Activated CD8-positive, alpha-beta memory T cell treated with anti-CD3 and anti-CD28 coated beads for 24 hours (primary cell): ENCODE data around the gene FHIT.

Experiments
- DNase-seq: peaks from one replicate; pipeline ENCODE4 v3.0.0-alpha.2; 2020

FHIT gene

DNA sequence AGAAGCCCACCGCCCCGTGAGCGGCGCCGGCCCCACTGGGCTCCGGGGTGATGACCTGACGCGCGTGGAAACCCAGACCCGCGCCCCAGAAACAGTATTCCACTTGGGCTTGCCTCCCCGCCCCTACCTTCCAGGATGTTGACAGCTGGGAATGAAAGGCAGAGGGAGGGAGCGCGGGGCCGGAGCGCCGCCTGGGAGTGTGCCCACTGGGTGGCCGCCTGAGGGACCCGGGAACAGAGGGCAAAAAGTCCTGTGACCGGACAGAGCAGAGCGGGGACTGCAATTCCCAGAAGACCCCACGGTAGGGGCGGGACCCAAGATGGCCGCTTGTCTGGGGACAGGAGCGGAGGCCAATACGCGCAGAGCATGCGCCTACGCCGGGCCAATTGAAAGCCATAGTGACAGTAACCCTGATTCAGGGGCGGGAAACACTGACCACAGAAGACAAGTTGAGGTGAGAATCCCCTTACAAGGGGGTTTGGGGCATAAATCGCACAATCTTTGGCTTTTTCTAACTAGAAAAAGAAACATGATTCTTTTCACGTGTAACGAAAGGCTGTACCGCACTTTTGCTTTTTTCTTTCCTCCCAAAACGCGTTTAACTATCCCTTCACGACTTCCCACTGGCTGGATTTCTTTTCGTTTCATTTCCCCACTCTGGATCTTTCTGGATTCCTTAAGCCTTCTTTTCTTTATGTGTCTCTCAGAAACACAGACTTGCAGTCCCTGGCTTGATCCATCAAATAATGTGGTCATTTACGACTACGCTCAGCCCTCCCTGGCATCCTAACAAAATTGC is at the start of gene FHIT:
FHIT (minus strand) TSS at position 279 of the 799 bp plus-strand sequence.
- peak; percentile 91 for DNase-seq

DNA sequence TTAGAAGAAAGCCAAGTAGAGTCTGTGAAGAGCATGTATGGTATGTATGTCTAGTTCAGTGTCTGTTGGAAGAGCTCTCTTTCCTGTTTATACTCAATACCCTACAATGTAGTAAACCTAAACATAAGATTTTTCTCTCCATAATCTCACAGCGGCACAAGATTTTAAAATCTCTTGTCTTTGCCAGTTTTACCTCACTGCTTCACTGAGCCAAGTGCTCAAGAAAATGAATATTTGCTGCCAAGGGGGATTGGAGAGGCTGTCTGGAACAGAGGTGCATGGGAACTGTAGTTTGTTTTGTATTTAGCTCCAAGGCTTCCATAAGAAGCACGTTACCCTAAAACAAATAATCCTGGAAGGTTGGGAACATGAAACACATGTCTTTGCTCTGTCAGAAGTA is 49.5 kb upstream of the FHIT start:
- DNase-seq = no peak

DNA sequence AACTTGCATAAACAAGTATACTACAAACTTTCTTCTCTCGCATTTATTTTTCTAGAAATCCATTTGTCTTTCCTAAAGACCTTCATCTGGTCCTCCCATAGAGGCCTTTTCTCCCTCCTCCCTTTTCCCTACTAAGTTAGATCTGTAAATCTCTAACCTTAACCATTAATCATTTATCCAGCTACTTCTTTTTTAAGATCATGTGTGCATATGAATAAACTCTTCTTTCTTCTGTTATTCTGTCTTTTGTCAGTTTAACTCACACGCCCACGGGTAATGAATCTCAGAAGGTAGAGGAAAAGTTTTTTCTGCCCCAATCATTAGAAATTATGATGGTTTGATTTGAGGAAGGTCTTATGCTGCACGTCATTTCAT is 48.7 kb upstream of the FHIT start:
- no peak for DNase-seq

DNA sequence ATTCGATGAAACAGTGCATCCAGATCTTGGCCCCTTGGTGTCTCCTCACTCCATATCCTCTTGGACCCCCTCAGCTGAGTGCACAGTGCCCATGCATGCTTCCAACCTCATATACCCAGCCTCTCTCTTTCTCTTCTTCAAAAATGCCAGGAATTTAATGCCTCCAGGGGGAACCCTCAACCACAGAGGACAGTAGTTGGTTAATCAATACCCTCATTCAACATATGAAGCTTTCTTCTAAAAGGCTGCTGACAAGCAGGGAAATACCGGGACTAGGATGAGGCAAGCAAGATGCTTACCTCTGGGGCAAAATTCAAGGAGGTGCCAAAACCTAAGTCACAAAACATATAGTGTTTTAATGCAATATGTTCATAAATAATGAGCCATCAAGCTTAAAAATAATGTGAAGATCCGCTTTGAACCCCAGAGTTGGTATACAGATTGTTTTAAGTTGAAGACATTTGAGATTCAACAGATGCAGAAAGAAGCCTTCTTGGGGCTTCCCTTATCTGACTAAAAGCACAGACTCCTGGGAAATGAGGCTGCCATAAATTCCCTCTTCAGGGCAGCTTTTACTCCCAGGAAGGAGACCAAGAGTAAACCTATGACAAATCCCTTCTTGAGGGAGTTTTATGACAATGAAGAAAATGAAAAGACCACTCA is 48.2 kb upstream of the FHIT start:
- DNase-seq = no peak

DNA sequence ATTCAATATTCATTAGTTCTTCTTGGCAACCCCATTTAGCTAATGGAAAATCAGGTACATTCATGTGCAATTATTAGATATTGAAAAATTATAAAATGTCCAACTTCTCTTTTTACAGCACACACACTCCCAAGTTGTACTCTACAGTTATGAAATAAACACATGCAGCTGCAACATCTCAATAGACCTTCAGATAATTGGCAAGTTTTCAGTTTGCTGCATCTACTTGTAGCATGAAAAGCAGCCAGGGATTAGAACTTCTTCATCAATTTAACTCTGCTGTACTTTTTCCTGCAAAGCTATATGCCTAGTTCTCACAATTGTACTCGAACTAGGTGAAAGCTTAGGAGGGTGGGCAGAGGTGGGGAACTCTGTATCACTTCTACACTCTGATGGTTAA is 46.6 kb upstream of the FHIT start:
- DNase-seq = no peak

DNA sequence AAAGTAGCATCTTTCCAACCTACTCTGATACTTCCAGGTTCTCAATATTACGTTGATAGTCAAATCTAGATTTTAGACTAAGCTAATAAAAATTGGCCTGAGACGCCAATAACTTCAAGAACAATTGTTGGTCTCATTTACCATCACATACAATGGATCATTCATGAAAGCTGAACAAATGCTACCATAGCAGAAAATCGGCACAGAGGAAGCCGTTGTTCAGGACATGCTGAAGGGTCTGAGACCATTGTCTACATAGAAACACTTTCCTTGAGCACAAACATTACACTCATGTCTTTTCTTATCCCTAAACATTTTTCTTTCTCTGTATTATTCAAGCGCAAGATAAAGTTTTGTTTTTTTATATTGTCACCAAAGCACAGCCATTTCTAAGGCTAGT is 37.2 kb upstream of the FHIT start:
- no peak for DNase-seq

DNA sequence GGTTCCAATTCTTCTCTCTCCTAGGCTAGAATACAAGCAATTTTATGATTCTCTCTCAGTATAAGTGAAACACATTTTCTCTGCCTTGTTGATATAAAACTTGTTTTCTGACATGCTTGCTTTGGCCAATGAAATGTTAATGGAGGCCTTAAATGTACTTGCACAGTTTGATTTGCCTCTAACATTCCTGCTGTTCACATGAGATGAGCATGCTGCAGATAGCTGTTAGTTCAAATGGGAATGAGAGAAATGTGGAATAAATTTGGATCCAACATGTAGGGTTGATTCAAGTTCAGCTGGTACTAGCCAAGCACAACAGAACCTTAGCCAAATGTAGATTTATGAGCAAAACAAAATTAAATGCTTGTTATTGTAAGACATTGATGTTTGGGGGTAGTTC is 32.6 kb upstream of the FHIT start:
- no peak for DNase-seq

DNA sequence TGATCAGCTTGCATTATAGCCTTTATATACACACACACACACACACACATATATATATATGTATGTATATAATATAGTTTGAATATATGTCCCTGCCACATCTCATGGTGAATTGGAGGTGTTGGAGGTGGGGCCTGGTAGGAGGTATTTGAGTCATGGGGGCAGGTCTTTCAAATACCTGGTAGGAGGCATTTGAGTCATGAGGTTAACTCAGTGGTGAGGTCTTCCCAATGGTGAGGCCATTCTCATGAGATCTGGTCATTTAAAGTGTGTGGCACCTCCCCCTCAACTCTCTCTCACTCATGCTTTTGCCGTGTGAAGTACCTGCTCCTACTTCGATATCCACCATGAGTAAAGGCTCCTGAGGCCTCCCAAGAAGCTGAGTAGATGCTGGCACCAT is 27.5 kb upstream of the FHIT start:
- DNase-seq = no peak

DNA sequence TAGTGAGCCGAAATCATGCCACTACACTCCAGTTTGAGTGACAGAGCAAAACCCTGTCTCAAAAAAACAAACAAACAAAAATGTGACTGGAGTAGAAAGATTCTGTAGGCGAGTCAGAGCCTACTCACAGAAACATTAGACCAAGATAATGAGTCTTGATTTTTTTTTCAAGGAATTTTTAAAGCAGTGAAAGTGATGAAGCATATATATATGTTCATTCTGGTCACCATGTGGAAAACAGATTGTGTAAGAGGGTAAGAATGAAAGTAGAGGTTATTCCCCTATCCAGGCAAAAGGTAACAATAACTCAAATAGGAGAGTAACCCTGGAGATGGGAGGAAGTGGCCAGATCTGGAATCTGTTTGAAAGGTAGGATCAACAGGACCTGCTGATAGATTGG is 26.2 kb upstream of the FHIT start:
- no peak for DNase-seq

DNA sequence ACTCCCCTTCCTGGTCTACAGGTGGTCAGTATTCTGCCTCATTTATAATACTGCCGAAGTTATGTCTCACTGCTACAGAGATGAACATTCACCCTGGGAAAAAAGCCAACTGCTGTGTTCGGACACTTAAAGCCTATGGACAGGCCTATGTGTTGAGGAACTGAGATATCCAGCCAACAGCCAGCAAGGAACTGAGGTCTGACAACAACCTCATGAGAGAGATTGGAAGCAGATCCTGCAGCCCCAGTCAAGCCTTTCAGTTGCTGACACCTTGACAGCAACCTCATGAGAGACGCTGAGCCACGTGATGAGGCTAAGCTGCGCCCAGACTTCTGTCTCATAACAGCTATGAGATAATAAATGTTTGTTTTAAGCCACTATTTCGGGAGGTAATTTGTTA is 18.2 kb upstream of the FHIT start:
- no peak for DNase-seq

DNA sequence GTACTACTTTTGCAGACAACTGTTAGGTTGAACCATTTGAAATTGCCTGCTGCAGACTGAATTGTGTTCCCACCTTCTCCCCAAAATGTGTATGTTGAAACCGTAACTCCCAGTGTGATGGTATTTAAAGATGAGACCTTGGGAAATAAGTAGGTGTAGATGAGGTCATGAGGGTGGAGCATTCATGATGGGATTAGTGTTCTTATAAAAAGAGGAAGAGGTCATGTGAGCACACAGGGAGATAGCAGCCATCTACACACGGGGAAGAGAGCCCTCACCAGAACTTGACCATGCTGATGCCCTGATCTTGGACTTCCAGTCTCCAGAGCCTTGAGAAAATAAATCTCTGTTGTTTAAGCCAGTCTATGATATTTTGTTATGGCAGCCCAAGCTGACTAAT is 17.4 kb upstream of the FHIT start:
- no peak for DNase-seq

DNA sequence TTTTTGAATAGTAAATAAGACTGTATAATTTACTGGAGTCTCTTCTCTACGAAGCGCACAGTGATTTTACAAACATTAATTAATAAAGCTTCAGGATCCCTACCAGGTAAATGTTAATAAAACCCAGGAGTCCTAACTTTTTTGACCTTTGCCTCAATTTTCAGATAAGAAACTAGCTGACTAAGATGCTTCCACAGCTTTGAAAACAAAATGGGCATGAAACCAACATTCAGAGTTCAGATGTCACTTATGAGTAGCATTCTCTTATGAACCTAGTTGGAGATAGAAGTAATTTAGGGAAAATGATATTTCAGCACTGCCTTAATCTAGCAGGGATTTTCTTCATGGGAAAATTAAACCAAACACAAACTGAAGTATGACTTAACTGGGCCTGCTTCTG is 13.0 kb upstream of the FHIT start:
- no peak for DNase-seq

DNA sequence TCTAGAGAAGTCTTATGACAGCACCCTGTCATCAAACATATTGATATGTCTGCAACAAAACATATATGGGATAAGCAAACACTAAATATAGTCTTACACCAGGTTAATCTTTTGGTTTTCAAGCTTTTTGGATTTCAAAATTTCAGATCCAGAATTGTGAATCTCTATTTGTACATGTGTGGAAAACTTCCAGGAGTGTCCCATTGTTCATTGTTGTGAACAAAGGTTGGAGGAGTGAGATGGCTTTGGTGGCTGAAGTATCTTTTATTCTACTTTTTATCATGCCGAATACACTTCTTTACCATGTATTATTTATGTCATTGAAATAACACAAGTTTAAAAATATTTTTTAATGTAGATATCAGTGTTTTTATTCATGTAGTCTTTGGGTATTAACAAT is 5.9 kb upstream of the FHIT start:
- DNase-seq = no peak

DNA sequence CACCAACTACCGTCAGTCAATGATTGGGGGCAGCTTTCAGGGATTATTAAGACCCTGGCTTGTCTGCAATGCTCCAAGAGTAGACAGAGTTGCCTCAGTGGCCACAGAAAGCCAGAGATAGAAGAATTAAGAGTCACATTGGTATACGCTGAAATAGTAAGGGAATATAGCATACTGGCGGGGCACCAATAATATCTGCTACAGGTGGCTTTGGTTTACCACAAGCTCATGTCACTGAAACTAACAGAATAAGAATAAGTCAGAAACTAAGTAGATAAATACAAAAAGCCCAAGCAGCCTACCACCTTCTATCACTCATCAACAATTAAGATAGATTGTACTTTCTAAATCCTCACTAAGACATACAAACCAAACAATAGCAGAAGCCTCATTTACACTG is 2.5 kb upstream of the FHIT start:
- no peak for DNase-seq

DNA sequence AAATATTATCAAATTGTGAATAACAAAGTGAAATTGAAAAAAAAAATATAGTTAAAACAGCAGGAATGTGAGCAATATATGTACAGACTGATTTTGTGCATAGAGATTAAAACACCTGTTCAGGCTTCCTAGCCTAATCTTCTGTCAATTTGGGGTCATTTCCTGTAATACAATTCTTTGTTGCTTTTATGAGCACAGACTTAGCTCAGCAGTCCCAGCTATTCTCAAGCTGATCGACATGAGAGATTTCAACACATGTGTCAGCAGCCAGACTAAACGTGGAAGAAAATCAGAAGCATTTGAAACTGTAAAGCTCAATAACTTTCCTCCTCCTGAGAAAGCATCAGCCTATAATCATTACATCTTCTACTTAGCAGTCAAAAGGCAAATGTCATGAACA is 1.6 kb upstream of the FHIT start:
- DNase-seq = no peak

DNA sequence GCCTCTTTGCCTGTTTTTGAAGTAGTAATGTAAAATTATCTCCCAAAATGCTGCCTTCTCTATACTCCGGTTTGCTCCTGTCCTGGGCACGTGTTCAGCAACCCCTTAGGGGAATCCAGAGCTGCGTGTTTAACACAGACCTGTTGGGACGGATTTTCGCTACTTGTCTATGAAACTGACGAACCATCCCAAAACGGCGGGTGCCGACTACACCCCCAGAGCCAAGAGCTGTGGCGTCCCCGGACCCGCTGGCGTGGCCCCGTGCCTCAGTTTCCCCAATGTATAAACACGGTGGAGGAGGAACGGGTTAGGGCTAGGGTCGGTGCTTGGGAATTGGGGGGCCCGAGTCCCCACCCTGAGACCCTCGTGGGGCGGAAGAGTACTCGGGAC is 473 bp downstream of the FHIT start:
- DNase-seq = peak; percentile 70

DNA sequence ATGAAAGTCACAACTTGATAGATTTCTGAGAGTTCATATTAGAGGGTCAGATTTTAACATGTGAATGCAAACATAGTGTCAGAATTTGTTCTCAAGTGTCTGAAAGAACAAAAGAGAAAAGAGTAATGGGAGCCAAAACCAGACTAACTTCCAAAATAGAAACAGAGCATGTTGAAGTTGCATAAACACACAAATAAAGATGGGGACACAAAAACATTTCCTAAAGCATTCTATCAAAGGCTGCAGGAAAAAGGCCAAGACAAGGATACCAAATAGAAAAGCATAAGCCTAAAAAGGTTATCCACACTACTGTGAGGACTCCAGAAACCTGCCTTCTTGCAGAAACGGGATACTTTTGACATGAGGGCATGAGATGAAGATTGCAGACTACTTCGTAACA is 2.8 kb downstream of the FHIT start:
- DNase-seq = no peak

DNA sequence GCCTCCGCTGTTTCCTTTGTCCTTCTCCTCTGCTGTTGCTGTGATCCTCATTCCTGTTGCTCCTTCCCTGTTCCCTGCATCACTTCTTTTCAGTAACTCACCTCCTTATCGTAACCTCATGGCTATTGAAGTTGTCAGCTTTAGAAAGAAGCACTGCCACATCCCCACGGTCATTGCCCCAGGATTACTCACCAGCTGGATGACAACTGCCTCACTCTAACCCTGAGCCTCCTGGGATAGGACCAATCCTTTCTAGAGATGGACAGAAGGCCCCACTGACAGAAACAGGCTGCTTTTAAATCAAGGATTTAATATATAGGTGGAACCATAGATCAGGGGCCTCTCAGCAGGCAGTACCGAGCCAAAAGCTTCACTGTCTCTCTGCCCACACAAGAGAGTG is 4.1 kb downstream of the FHIT start:
- DNase-seq = no peak

DNA sequence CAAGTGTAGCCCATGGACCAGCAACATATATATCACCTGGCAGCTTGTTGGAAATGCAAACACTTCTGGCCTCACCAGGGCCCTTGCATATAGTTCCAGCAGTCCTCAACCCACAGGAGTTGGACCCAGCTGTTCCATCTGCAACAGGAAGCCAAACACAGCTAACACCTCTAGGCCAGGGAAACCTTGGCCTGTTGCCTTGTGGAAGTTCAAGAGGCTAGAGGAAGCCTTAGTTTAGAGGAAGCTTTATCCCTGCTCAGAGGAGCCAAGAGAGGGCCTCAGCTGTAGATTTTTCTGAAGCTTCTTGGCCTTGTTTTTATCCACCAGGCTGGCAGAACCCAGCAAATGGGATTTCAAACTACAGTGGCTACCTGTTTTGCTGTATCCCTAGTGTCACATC is 11.4 kb downstream of the FHIT start:
- no peak for DNase-seq

DNA sequence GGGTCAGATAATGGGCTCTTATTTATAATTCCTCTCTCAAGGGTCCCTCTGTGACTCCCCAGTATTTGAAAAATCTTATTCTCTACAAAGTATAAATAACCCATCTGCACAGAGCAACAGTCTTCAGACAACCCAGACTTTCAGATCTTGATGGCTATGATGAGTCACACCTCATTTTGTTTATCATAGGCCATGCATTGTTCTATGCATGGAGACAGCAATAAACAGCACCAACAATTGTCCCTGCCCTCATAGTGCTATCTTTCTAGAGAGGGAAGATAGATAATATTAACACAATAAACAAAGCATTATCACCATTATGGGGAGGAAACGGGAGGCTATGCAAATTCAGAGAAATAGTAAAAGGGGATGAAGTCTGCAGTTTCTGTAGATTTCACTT is 13.4 kb downstream of the FHIT start:
- no peak for DNase-seq

DNA sequence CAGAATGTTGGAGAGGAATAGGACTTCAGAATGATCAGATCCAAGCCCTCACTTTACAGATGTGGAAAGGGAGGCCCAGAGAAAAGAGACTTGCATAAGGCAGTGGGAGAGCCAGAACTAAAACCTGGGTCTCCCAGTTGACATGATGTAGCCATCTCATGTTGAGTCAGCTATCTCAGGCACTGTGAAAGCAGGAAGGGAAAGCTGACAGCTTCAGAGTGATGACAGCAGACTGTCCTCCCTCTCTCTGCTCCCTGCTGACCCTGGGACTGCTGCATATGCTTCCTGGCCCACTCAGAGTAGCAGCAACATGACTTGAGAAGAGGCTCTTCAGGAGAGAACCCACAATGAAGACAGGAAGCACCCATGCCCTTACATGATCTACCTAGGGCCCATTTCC is 14.7 kb downstream of the FHIT start:
- no peak for DNase-seq

DNA sequence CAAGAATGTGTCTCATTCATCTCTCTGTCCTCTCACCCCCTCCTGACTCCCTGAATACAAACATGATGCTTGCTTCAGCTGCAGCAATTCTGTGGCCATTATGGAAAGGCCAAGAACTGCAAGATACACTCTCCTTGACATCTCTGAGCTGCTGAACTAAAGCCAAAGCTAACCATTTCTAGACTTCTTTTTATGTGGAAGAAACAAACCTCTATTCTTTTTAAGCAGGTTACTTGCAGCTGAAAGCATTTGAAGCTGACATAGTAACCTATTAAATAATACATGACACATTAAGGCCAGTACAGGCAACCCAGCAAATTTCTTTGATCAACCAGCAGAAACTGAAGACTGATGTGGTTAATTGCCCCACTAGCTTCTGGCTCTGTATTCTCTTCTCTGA is 17.5 kb downstream of the FHIT start:
- no peak for DNase-seq

DNA sequence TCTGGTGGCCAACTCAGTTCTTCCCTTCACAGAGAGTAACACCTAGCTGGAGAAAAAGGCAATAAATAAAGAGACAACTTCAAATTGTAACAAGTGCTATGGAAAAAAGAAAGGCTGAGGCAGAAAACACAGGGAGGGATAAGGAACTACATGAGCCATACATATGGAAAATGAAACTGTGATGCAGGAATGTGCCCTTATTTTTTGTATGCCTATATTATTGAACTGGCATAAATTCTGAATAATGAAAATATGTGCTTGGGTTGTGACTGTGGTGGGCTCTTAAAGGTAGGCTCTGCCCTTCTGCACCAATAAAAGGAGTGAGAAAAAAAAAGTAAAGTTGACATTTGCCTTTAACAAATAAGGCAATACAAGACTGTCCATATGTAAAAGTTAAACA is 19.6 kb downstream of the FHIT start:
- no peak for DNase-seq

DNA sequence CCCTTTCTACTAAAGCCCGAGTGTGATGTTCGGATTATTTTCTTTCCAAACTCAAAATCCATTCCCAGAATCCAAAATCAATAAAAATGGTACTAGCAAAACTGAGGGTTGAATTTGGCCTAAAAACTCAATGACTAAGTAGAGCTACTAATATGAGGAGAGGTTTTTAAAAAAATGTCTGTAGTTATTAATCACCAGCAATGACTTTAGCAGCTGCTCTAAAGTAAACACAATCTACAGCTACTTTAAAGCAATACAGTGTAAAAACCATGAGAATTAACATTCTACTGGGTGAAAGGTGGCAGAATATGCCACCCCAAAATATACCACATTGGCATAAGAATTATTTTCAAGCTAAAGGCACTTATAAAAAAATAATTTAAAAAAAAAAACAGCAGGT is 23.5 kb downstream of the FHIT start:
- DNase-seq = no peak

DNA sequence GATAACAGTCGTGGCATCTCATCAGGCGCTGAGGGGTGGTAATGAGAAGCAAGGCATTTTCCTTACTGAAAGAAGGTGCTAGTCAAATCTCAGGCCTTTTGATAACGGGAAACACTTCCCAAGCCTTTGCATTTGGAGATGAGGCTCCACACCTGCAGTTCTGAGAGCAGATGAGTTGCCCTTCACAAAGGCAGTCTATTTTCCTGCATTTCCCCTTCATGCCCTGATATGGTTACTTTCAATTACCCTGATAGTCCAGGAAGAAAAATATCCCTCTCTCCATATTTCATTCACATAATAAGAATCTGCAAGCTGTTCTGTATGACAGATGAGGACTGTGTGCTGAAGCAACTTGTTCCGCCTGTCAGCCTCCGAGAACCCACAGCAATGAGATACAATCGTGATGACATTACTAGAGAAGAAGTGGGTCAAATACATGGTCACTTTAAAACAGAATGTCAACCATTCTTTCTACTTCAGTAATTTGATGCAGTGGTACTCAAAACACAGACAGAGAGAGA is 25.0 kb downstream of the FHIT start:
- DNase-seq = no peak
